22Rv1 (cell line): ENCODE data around the gene ERC1.
A peak's percentile ranks its signal among the peaks of the same experiment; 100 is the strongest.

ENCODE experiments used
- ZFX ChIP-seq: fragments of 450-650 bp; IDR thresholded peaks from 2 replicates; pipeline ENCODE4 v1.6.1; 2017; ENCODE audit warnings: antibody characterized with exemption, borderline replicate concordance
- TF ChIP-seq, protein P1 (sequence below): fragments of 450-650 bp; IDR thresholded peaks from 2 replicates; pipeline ENCODE4 v1.5.1; 2017; ENCODE audit warnings: mild to moderate bottlenecking

DNA sequence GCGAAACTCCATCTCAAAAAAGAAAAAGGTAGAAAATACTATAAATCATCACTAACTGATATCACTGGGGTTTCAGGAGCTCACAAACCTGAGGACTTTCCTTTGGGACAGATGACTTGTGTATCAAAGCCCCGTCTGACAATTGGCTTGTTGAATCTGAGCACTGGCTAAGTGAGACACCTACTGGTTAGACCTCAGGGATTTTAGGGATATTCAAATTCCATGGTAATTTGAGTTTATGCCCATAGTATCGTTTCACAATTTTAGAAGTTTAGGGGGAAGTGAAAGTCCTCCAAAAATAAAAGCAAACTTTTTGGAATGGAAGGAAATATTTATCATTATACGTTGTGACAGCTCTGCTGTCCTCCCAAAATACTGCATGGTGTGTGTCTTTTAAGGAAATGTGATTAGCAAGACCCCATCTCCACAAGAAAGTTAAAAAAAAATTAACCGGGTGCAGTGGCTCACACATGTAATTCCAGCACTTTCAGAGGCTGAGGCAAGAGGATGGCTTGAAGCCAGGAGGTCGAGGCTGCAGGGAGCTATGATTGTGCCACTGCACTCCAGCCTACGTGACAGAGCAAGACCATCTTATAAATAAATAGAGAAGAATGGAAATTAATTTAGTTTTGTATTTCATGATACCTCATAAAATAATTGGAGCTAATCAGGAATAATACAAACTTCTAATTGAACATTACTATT lies 554.1 kb downstream of the ERC1 start:
- TF ChIP-seq, protein P1, sequence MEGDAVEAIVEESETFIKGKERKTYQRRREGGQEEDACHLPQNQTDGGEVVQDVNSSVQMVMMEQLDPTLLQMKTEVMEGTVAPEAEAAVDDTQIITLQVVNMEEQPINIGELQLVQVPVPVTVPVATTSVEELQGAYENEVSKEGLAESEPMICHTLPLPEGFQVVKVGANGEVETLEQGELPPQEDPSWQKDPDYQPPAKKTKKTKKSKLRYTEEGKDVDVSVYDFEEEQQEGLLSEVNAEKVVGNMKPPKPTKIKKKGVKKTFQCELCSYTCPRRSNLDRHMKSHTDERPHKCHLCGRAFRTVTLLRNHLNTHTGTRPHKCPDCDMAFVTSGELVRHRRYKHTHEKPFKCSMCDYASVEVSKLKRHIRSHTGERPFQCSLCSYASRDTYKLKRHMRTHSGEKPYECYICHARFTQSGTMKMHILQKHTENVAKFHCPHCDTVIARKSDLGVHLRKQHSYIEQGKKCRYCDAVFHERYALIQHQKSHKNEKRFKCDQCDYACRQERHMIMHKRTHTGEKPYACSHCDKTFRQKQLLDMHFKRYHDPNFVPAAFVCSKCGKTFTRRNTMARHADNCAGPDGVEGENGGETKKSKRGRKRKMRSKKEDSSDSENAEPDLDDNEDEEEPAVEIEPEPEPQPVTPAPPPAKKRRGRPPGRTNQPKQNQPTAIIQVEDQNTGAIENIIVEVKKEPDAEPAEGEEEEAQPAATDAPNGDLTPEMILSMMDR: peak; percentile 36; the same call in 1 of the 2 replicates
- TF ChIP-seq ZFX: no peak
